Spinal cord (tissue), 10 donors: ENCODE data around the gene RBBP4. TPM values are rescaled to one million over a fixed set of nuclear protein-coding genes. Genes with fewer than 3 reads are reported as not detected.

Experiments used
- DNase-seq, 6 donors: peaks; one replicate each; pipeline versions ENCODE4 v3.0.0 to v3.0.0-alpha.2; 2013 to 2015; ENCODE audit warnings: low spot score in 6 of 6, low read depth in 4 of 6
- H3K27ac ChIP-seq: one replicate; pipeline ENCODE4 v1.5.1; 2013; ENCODE audit warnings: low read depth, low read length, control low read depth
- H3K27me3 ChIP-seq: one replicate; pipeline ENCODE4 v1.6.1; 2013; ENCODE audit warnings: low read length; ENCODE audit not compliant: control insufficient read depth, insufficient read depth
- H3K36me3 ChIP-seq: one replicate; pipeline ENCODE4 v1.6.1; 2013; ENCODE audit warnings: low read length; ENCODE audit not compliant: control insufficient read depth, insufficient read depth
- H3K4me1 ChIP-seq: one replicate; pipeline ENCODE4 v1.6.1; 2013; ENCODE audit warnings: low read length; ENCODE audit not compliant: control insufficient read depth, insufficient read depth
- H3K4me3 ChIP-seq: one replicate; pipeline ENCODE4 v1.5.1; 2013; ENCODE audit warnings: low read depth, low read length, control low read depth
- H3K9me3 ChIP-seq: one replicate; pipeline ENCODE4 v1.6.1; 2013; ENCODE audit warnings: low read length; ENCODE audit not compliant: control insufficient read depth, insufficient read depth
- WGBS: methylation state at CpG from one replicate; pipeline ENCODE4 v1.1.5; 2013; ENCODE audit warnings: missing lambda C conversion rate; ENCODE audit not compliant: insufficient coverage; 5-methylcytosine and 5-hydroxymethylcytosine counted together
- long read RNA-seq, 4 donors: transcript quantifications; one replicate each; lab custom pipeline, GENCODE V29; 2026
- polyA plus RNA-seq, 2 donors: library from polyadenylated mRNA; unstranded; fragments of 120-200 nt; gene quantifications; one replicate each; pipeline ENCODE4 v1.2.1, GENCODE V29; 2013; ENCODE audit not compliant: insufficient read length in 2 of 2
- total RNA-seq, 2 donors: library from RNA; depleted of rRNA in 1 of 2; stranded (reverse); fragments of 120-200 nt in 1 of 2; fragments of >200 nt in 1 of 2; gene quantifications; one replicate each; pipeline versions ENCODE4 v1.2.3 to v1.2.4, GENCODE V29; 2013 to 2014
- donor health status: healthy.

Gene RBBP4
- total RNA-seq (100 to 1,000 TPM; 164 to 192 TPM), polyA plus RNA-seq (100 to 1,000 TPM; 188 to 217 TPM)
- long read RNA-seq, donor 1, full-length matches to known transcripts, result 45 of 270 reads
- long read RNA-seq, donor 1, partial matches to known transcripts, result 225 of 270 reads
- long read RNA-seq, donor 1, other reads (novel, unspliced or antisense), result 0 of 270 reads
- long read RNA-seq, donor 2, full-length matches to known transcripts, result 28 of 33 reads
- long read RNA-seq, donor 2, partial matches to known transcripts, result 5 of 33 reads
- long read RNA-seq, donor 2, other reads (novel, unspliced or antisense), result 0 of 33 reads
- long read RNA-seq, donor 3, full-length matches to known transcripts, result 43 of 50 reads
- long read RNA-seq, donor 3, partial matches to known transcripts, result 7 of 50 reads
- long read RNA-seq, donor 3, other reads (novel, unspliced or antisense), result 0 of 50 reads
- long read RNA-seq, donor 4, full-length matches to known transcripts, result 53 of 59 reads
- long read RNA-seq, donor 4, partial matches to known transcripts, result 6 of 59 reads
- long read RNA-seq, donor 4, other reads (novel, unspliced or antisense), result 0 of 59 reads

GRCh38 chr1:32650752-32651460 lies at the start of gene RBBP4:
RBBP4 (plus strand) TSS chr1:32651208; CDS start chr1:32651307, 99 bp downstream.
- 0% methylated on average over 67 of the region's 67 CpGs for WGBS
- peak; percentile 90 to 99 (median 96) for DNase-seq
- no peaks in the 10 kb centered on the region for H3K27me3 ChIP-seq
- H3K9me3 ChIP-seq, result no peaks in the 10 kb centered on the region
- H3K36me3 ChIP-seq, result peaks cover 30% of the 10 kb centered on the region
- peak within 1 kb of the TSS; percentile 91 for H3K4me3 ChIP-seq
- H3K27ac ChIP-seq, result peak within 1 kb of the TSS; percentile 100
- H3K4me1 ChIP-seq, result peaks cover 32% of the 10 kb centered on the region

GRCh38 chr1:32605711-32606424 lies 45.1 kb upstream of the RBBP4 start:
- H3K27ac ChIP-seq, result no peak overlapping the region
- H3K27me3 ChIP-seq, result no peaks in the 10 kb centered on the region
- H3K4me1 ChIP-seq, result no peaks in the 10 kb centered on the region
- DNase-seq, result no peak
- peaks cover 17% of the 10 kb centered on the region for H3K36me3 ChIP-seq
- 93% methylated on average over 17 of the region's 17 CpGs for WGBS
- H3K9me3 ChIP-seq, result no peaks in the 10 kb centered on the region
- no peak overlapping the region for H3K4me3 ChIP-seq

GRCh38 chr1:32606565-32607371 lies 44.2 kb upstream of the RBBP4 start:
- Histone ChIP-seq H3K36me3 (peaks cover 17% of the 10 kb centered on the region), H3K4me1 (peaks cover 2% of the 10 kb centered on the region), H3K27ac (no peak overlapping the region), H3K4me3 (no peak overlapping the region), H3K9me3 (no peaks in the 10 kb centered on the region), H3K27me3 (no peaks in the 10 kb centered on the region)
- DNase-seq, result no peak
- WGBS, result 92% methylated on average over 10 of the region's 11 CpGs

- peaks cover 11% of the 10 kb centered on the region for H3K4me1 ChIP-seq
- H3K9me3 ChIP-seq, result no peaks in the 10 kb centered on the region
- no peaks in the 10 kb centered on the region for H3K27me3 ChIP-seq
- no peak overlapping the region for H3K27ac ChIP-seq
- WGBS, result 100% methylated on average over 2 of the region's 4 CpGs
- peaks cover 17% of the 10 kb centered on the region for H3K36me3 ChIP-seq
- DNase-seq, result no peak
- no peak overlapping the region for H3K4me3 ChIP-seq
These were observed 41.8 kb upstream of the RBBP4 start for GRCh38 chr1:32609180-32609579.

- H3K9me3 ChIP-seq, result no peaks in the 10 kb centered on the region
- H3K4me1 ChIP-seq, result peaks cover 11% of the 10 kb centered on the region
- no peaks in the 10 kb centered on the region for H3K27me3 ChIP-seq
- WGBS, result 4% methylated on average over 4 of the region's 12 CpGs
- DNase-seq, result peak in 1 of 6 donors; percentile 9
- H3K27ac ChIP-seq, result no peak overlapping the region
- H3K4me3 ChIP-seq, result peak overlapping the region; percentile 39
- peaks cover 6% of the 10 kb centered on the region for H3K36me3 ChIP-seq
These were observed 39.2 kb upstream of the RBBP4 start for GRCh38 chr1:32611859-32612188.

GRCh38 chr1:32612189-32612881 lies 38.7 kb upstream of the RBBP4 start:
- Histone ChIP-seq H3K4me3 (peak overlapping the region; percentile 39), H3K27ac (no peak overlapping the region), H3K4me1 (peaks cover 11% of the 10 kb centered on the region), H3K27me3 (no peaks in the 10 kb centered on the region), H3K36me3 (peaks cover under 1% of the 10 kb centered on the region), H3K9me3 (no peaks in the 10 kb centered on the region)
- peak; percentile 7 to 89 (median 48) for DNase-seq
- 6% methylated on average over 28 of the region's 35 CpGs for WGBS

- H3K4me3 ChIP-seq, result no peak overlapping the region
- WGBS, result 81% methylated on average over 4 of the region's 5 CpGs
- no peaks in the 10 kb centered on the region for H3K36me3 ChIP-seq
- no peaks in the 10 kb centered on the region for H3K9me3 ChIP-seq
- no peaks in the 10 kb centered on the region for H3K27me3 ChIP-seq
- peaks cover 11% of the 10 kb centered on the region for H3K4me1 ChIP-seq
- no peak overlapping the region for H3K27ac ChIP-seq
- DNase-seq, result no peak
These were observed 37.5 kb upstream of the RBBP4 start for GRCh38 chr1:32613472-32613871.

GRCh38 chr1:32618673-32619221 lies 32.3 kb upstream of the RBBP4 start:
- Histone ChIP-seq H3K9me3 (no peaks in the 10 kb centered on the region), H3K36me3 (no peaks in the 10 kb centered on the region), H3K4me1 (no peaks in the 10 kb centered on the region), H3K27me3 (no peaks in the 10 kb centered on the region), H3K27ac (no peak overlapping the region), H3K4me3 (no peak overlapping the region)
- no CpG with 5 or more reads among the region's 5 CpGs for WGBS
- no peak for DNase-seq
